Smooth muscle cell (in vitro differentiated cells): ENCODE results near the gene GPR160. TPM values are rescaled to one million over a fixed set of nuclear protein-coding genes. Genes with fewer than 3 reads are reported as not detected.

ENCODE experiments used
- DNase-seq: peaks from one replicate; lab custom pipeline; 2025; ENCODE audit not compliant: unreplicated experiment; lab: John Stamatoyannopoulos, UW
- H2AFZ ChIP-seq: fragments of 200-600 bp; sonication (generic); 2 replicates; pipeline ENCODE4 v1.6.0; 2016; ENCODE audit warnings: antibody characterized with exemption, low read depth, mild to moderate bottlenecking
- H3F3A ChIP-seq: fragments of 200-600 bp; sonication (generic); 2 replicates; pipeline ENCODE4 v1.6.0; 2017; ENCODE audit warnings: antibody characterized with exemption, low read depth
- H3K27ac ChIP-seq: fragments of 200-600 bp; sonication (generic); 2 replicates; pipeline ENCODE4 v1.5.1; 2016; ENCODE audit warnings: low read depth, mild to moderate bottlenecking
- H3K27me3 ChIP-seq: fragments of 200-600 bp; sonication (generic); 2 replicates; pipeline ENCODE4 v1.6.1; 2016; ENCODE audit warnings: low read depth, mild to moderate bottlenecking
- H3K36me3 ChIP-seq: fragments of 200-600 bp; sonication (generic); 2 replicates; pipeline ENCODE4 v1.5.1; 2016; ENCODE audit warnings: low read depth
- H3K4me1 ChIP-seq: fragments of 200-600 bp; sonication (generic); 2 replicates; pipeline ENCODE4 v1.5.1; 2016; ENCODE audit warnings: low read depth
- H3K4me2 ChIP-seq: fragments of 200-600 bp; sonication (generic); 2 replicates; pipeline ENCODE4 v1.6.0; 2016; ENCODE audit warnings: mild to moderate bottlenecking
- H3K4me3 ChIP-seq: fragments of 200-600 bp; sonication (generic); 2 replicates; pipeline ENCODE4 v1.5.1; 2016; ENCODE audit warnings: mild to moderate bottlenecking
- H3K79me2 ChIP-seq: fragments of 200-600 bp; sonication (generic); 2 replicates; pipeline ENCODE4 v1.6.0; 2016; ENCODE audit warnings: low read depth, mild to moderate bottlenecking
- H3K9ac ChIP-seq: fragments of 200-600 bp; sonication (generic); 2 replicates; pipeline ENCODE4 v1.6.0; 2016; ENCODE audit warnings: low read depth
- H3K9me3 ChIP-seq: fragments of 200-600 bp; sonication (generic); replicated peaks from 2 replicates; pipeline ENCODE4 v1.5.1; 2016; ENCODE audit warnings: low read depth
- H4K20me1 ChIP-seq: fragments of 200-600 bp; sonication (generic); 2 replicates; pipeline ENCODE4 v1.6.0; 2016; ENCODE audit warnings: low read depth
- CTCF ChIP-seq: fragments of 200-600 bp; sonication (generic); IDR thresholded peaks from 2 replicates; pipeline ENCODE4 v1.5.1; 2017; ENCODE audit warnings: borderline replicate concordance, mild to moderate bottlenecking, antibody characterized with exemption; ENCODE audit not compliant: insufficient read depth, poor library complexity, severe bottlenecking
- WGBS: methylation state at CpG from one replicate; pipeline ENCODE4 v1.1.7; 2016; ENCODE audit warnings: low lambda C conversion rate; 5-methylcytosine and 5-hydroxymethylcytosine counted together
- polyA plus RNA-seq: library from polyadenylated mRNA; unstranded; fragments of >200 nt; fragmentation: Nextera tagmentation; extraction: Ambion mirVana; gene quantifications from 2 replicates; pipeline ENCODE4 v1.2.1, GENCODE V29; 2016
- total RNA-seq: library from RNA; depleted of rRNA; stranded (reverse); fragments of >200 nt; gene quantifications from 2 replicates; pipeline ENCODE4 v1.2.3, GENCODE V29; 2014

GPR160 gene
- total and polyA plus RNA-seq, 2 experiments from 2014 or later, result 0.83 to 2.3 TPM

GRCh38 chr3:170033489-170033888 lies 4.3 kb upstream of the GPR160 start:
- H3K4me3 ChIP-seq, result no peak overlapping the region

GRCh38 chr3:170038434-170039110 lies 777 bp downstream of the GPR160 start:
- no peaks in the 10 kb centered on the region for H3K36me3 ChIP-seq
- peak overlapping the region; percentile 94 for H3K4me2 ChIP-seq
- WGBS, result 1% methylated on average over 47 of the region's 51 CpGs
- no peak overlapping the region for H3K9ac ChIP-seq
- DNase-seq, result no peak
- peak overlapping the region; percentile 63 for H3K4me3 ChIP-seq
- no peaks in the 10 kb centered on the region for H3K79me2 ChIP-seq
- H3K27me3 ChIP-seq, result peaks cover 52% of the 10 kb centered on the region
- H3K9me3 ChIP-seq, result no peaks in the 10 kb centered on the region
- no peak for TF ChIP-seq CTCF
- peak overlapping the region; percentile 62 for H2AFZ ChIP-seq
- no peaks in the 10 kb centered on the region for H4K20me1 ChIP-seq
- H3K4me1 ChIP-seq, result peaks cover 19% of the 10 kb centered on the region
- H3K27ac ChIP-seq, result no peak overlapping the region
- no peaks in the 10 kb centered on the region for H3F3A ChIP-seq

More at GRCh38 chr3:170033489-170033888, 4.3 kb upstream of the GPR160 start:
- no peak for TF ChIP-seq CTCF
- H3K27ac ChIP-seq, result no peak overlapping the region
- no peak overlapping the region for H3K9ac ChIP-seq
- H2AFZ ChIP-seq, result no peak overlapping the region
- 88% methylated on average over 8 of the region's 8 CpGs for WGBS
- H3F3A ChIP-seq, result no peaks in the 10 kb centered on the region
- H3K36me3 ChIP-seq, result no peaks in the 10 kb centered on the region
- H4K20me1 ChIP-seq, result no peaks in the 10 kb centered on the region
- no peak overlapping the region for H3K4me2 ChIP-seq
- H3K4me1 ChIP-seq, result peaks cover 3% of the 10 kb centered on the region
- H3K27me3 ChIP-seq, result peaks cover 13% of the 10 kb centered on the region
- H3K9me3 ChIP-seq, result no peaks in the 10 kb centered on the region
- no peaks in the 10 kb centered on the region for H3K79me2 ChIP-seq
- no peak for DNase-seq

- H3K4me2 ChIP-seq, result no peak overlapping the region
Measured at GRCh38 chr3:170040418-170040817, 2.6 kb downstream of the GPR160 start.

More at GRCh38 chr3:170040418-170040817, 2.6 kb downstream of the GPR160 start:
- no peak overlapping the region for H3K27ac ChIP-seq
- no peak overlapping the region for H3K9ac ChIP-seq
- peaks cover 19% of the 10 kb centered on the region for H3K4me1 ChIP-seq
- H3K79me2 ChIP-seq, result no peaks in the 10 kb centered on the region
- H3K27me3 ChIP-seq, result peaks cover 52% of the 10 kb centered on the region
- H3K4me3 ChIP-seq, result peak overlapping the region; percentile 63
- no peaks in the 10 kb centered on the region for H4K20me1 ChIP-seq
- no peak for DNase-seq
- TF ChIP-seq CTCF, result no peak
- 56% methylated on average over 8 of the region's 8 CpGs for WGBS
- H3F3A ChIP-seq, result no peaks in the 10 kb centered on the region
- no peaks in the 10 kb centered on the region for H3K36me3 ChIP-seq
- H2AFZ ChIP-seq, result no peak overlapping the region
- no peaks in the 10 kb centered on the region for H3K9me3 ChIP-seq
